HG03060 (cell line): ENCODE results near the gene RPS27.
"Not testable (repeated sequence)": the region's sequence is repeated elsewhere in the genome, so short reads cannot be mapped to it uniquely, and the experiment has no call there.

Experiments
- ATAC-seq: cut with Tn5 transposase; IDR thresholded peaks from one replicate; pipeline ENCODE4 v1.9.1; 2021; ENCODE audit warnings: low read depth, moderate number of reproducible peaks; ENCODE audit not compliant: unreplicated experiment

The RPS27 gene

DNA sequence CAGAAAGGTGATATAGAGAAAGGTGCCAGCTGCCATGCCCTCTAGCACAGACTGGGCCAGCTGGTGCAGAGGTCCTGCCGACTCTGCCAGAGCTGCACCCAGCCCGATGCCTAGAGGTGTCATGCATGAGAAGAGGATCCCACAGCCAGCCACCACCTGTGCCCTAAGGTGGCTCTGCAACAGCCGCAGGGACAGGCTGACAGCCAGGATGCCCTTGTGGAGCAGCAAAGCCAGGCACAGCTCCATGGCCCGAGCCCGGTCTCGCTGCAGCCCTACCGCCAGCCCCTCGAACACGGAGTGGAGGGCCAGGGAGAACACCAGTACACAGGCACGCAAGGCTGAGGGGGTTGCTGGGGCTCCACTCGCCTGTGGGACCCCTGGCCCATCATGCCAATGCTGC lies 30.4 kb upstream of the RPS27 start:
- no peak for ATAC-seq

DNA sequence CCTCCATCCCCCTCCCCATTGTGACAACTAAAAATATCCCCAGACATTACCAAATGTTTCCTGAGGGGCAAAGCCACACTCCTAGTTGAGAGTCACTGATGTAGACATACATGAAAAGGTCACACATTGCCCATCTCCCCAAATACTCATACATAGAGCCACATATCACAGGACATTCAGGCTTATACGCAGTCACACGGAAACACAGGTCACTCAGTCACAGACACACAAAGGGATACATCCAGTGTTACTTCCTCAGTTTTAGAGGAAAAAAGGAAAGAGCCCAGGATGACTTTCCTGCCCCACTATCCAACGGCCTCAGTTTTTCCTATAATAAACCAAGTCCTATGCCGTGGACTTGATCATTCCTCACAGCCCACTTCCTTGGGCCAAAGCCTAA lies 29.1 kb upstream of the RPS27 start:
- ATAC-seq = no peak

DNA sequence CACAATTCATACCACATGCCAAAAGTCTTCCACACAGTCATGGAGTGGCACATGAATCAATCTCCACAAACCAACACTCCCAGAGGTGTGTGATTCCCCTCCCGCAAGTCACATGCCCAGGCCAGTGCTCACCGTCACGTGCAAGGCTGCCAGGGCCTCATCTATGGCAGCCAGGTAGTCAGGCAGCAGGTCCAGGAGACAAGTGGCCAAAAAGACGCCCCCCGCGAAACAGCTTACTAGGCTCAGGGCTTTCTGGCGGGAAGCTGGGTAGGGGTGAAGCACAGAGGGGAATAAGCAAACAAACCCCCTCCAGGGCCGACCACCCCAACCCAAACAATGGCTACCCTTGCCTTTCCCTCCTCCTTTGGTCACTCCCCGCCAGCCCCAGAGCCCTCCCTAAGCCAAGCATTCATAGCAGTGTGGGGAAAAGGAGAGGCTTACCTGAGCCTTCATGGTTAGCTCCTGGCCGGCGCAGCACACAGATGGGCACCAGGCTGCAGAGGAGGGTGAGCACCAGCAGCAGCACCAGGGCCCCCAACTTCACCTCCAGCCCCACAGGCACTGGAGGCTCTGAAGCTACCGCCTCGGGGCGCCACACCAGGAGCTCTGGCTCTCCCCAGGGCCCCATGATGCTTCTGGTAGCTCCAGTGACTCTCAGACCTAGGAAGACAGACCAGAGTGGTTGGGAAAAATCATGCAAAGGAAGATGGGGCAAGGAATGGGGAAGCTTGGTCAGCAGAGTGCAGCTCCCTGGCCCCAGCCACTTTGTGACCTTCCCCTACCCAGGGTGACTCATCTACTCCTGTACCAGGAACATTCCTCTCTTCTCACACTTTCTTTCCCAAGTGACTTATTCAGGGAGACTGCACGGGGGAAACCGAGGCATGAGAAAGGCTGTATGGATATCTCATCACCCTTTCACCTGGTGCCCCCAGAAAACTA lies 28.2 kb upstream of the RPS27 start:
- no peak for ATAC-seq

DNA sequence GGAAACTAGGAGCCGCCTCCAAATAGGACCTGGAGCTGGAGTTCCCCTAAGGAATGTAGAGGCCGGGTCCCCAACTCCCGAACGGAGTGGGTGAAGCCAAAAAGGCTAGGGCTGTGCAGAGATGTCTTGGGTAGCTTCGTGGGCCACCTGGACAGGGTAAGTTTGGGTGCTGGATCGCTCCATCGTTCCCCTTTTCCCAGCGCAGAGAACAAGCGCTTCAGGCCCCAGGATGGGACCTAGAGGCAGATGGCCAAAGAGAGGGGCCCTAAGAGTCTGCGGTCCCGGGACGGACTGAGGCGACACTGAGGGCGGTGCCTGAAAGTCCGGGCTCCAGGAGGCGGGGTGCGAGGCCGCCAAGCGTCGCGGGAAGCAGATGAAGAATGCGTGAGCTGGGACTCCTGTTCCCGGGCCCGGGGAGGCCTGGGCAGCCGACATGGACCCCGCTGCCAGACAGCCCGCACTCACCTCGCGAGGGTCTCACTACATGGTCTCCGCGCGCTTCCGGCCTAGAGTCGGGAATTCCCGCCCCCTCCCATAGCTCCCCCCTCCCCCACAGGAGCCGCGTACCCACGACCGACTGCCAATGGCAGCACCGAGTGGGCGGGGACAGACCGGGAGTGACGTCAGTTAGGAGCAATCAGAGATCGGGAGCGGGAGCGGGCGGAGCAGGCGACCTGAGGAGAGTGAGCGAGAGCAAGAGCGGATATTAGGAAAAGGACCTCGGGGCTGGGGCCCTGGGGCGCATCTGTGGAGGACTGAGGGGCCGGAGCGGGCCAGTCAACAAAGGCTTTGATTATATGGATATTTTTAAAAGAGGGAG lies 27.3 kb upstream of the RPS27 start, which contains the start of gene SLC39A1:
Gene SLC39A1, minus strand, starts transcription at position 508 of the 820 bp plus-strand sequence. CDS start 822 bp downstream, outside the sequence.
- ATAC-seq = no peak

DNA sequence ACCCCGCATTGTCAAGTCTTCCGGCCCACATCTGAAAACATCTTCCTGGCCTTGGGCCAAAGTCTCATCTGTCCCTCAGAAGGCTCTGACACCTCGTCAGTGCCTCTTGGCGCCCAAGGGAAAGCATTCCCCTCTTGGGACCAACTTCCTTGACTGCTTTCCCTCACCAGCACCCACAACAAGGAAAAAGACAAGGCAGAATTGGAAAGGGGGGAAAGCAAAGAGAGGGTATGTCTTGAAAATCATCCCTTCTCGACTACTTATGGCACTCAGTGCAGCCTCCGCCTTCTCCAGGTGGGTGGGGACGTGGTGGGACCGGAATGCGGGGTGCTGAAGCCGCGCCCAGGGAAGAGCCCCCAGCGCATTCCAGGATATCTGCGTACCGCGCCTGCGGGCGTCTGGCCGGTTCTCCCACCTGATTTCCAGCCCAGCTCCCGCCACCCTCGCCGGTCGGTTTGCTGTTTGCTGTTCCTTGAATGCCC lies 26.7 kb upstream of the RPS27 start:
- no peak for ATAC-seq

DNA sequence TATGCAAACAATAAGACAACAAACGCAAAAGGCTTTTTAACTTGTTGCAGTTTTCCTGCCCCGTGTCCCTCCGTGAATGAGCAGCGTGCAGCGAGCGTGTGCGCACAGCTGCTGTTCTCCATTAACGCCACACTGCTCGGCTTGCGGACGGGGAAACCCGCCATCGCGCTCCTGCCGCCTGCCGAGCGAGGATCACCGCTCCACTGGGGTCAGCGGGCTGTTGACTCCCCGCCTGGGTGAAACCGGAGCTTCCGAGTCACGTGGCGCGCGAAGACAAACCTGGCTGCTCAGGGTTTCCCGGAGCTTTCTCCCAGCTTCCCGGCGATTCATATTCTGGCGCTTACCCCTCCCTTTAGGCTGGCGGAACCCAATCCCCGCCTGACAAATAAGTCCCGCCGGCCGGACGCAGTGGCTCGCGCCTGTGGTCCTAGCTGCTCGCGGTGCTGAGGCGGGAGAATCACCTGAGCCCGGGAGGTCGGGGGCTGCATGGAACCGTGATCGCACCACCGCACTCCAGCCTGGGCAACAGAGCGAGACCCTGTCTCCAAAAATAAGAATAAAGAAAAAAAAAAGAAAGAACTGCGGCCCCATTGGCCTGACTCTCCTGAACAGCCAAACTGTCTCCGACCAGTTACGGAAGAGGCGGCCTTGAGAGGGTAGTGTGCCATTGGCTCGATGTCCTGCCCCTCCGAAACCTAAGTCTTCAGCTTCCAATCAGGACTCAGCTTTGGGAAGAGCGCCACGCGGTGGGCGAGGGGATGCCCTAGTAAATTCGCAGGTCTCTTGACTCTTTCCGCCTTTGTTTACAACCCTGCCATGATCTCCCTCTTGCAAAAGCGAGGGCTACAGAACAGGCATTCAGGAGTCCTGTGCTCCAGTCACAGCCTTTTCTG lies 23.2 kb upstream of the RPS27 start, which contains the start of gene CREB3L4:
Gene CREB3L4, plus strand, starts transcription at position 796 of the 893 bp plus-strand sequence. CDS start 624 bp downstream, outside the sequence.
- peak; percentile 76 for ATAC-seq

DNA sequence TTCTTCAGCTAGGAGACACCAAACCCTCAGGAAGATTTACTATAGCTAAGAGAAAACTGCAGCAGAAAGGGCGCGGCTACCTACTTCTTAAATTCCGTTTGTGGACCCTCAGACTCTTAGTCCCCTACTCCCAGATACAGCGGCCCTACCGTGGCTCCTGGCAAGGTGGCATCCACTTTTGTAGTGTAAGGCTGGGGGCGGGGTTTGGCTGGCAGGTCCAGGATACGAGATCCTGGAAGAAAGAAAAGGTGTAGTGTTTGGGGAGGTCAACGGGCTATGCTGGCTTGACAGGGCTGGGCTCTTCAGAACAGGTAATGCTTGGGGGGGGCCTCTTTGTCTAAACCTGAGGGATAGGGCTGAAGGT lies 22.6 kb upstream of the RPS27 start:
- ATAC-seq = no peak

DNA sequence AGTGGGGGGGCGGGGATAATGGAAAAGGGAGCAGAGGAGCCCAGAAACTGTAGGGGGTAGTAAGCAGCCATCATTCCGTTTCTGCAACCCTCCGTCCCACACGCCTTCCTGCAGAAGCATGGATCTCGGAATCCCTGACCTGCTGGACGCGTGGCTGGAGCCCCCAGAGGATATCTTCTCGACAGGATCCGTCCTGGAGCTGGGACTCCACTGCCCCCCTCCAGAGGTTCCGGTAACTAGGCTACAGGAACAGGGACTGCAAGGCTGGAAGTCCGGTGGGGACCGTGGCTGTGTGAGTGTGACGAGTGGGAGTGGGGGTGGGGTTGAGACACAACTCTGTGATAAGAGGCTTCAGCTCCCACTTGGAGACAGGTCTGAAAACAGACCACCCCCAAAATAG lies 22.2 kb upstream of the RPS27 start:
- ATAC-seq = no peak

DNA sequence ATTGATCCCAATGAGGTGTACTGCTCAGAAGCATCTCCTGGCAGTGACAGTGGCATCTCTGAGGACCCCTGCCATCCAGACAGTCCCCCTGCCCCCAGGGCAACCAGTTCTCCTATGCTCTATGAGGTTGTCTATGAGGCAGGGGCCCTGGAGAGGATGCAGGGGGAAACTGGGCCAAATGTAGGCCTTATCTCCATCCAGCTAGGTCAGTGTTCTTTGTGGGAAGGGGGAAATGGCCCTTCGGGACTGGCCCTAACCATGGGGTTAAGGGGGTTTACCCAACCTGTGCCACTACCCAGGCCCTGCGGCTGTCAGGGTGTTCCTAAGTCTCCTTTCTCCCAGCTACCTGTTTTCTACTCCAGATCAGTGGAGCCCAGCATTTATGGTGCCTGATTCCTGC lies 21.6 kb upstream of the RPS27 start:
- no peak for ATAC-seq

DNA sequence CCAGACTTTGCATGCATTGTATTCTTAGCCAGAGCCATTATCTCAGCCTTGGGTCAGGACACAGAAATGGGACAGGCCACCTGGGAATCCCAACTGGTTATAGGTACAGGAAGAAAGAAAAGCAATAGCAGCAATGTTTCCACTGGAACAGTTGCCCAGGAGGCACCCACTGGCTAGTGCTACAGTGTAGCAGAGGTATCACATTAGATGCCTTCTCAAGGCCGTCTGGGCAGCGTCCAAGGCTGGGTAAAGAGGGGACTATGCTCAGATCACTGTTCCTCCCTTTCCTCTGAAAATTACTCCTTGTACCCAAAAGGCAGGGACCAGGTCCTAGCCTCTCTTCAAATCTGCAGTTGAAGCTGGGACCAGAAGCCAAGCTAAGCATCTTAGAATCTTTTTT lies 20.2 kb upstream of the RPS27 start:
- ATAC-seq = no peak

DNA sequence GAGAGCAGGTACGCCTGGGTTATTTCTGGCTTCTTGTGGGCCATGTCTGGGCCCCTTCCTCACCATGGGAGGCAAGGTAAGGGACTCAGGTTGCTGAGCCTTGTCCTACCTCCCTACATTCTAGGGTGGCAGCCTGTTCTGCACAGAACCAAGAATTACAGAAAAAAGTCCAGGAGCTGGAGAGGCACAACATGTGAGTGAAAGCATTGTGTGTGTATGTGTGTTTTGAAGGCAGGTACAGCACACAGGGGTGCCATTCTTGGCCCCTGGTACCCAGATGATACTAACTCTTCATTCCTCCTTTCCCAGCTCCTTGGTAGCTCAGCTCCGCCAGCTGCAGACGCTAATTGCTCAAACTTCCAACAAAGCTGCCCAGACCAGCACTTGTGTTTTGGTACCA lies 17.5 kb upstream of the RPS27 start:
- no peak for ATAC-seq

DNA sequence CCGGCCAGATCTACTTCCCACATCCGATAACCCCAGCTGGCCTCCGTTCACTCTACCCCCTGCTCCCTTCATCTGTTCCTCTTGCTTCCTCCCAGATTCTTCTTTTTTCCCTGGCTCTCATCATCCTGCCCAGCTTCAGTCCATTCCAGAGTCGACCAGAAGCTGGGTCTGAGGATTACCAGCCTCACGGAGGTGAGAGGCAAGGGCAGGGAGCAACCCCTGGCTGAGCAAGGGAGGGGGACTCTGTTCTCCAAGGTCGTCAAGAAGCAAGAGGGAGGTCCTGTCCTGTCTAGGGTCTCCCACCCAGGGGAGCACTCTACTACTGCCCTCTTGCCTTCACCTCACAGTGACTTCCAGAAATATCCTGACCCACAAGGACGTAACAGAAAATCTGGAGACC lies 17.0 kb upstream of the RPS27 start:
- ATAC-seq = no peak

DNA sequence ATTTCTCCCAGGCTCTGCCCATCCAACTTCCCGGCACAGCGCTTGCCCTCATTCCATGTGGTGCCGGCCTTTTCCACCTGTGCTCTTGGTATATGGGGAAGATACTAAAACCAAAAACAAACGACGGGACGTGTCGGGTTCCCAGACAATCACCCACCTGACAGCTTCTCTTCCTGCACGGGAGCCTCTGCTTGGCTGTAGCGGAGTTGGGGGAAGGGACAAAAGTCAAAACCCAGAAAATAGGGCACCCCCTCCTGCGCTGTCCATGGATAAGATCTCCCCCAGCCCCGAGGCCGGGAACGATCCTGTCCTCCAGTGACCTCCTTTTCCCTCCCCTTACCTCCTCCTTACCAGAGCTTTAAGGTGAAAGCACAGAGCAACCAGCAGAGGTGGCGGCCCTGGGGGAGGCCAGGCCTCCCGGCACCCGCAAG lies 13.7 kb upstream of the RPS27 start:
- no peak for ATAC-seq

DNA sequence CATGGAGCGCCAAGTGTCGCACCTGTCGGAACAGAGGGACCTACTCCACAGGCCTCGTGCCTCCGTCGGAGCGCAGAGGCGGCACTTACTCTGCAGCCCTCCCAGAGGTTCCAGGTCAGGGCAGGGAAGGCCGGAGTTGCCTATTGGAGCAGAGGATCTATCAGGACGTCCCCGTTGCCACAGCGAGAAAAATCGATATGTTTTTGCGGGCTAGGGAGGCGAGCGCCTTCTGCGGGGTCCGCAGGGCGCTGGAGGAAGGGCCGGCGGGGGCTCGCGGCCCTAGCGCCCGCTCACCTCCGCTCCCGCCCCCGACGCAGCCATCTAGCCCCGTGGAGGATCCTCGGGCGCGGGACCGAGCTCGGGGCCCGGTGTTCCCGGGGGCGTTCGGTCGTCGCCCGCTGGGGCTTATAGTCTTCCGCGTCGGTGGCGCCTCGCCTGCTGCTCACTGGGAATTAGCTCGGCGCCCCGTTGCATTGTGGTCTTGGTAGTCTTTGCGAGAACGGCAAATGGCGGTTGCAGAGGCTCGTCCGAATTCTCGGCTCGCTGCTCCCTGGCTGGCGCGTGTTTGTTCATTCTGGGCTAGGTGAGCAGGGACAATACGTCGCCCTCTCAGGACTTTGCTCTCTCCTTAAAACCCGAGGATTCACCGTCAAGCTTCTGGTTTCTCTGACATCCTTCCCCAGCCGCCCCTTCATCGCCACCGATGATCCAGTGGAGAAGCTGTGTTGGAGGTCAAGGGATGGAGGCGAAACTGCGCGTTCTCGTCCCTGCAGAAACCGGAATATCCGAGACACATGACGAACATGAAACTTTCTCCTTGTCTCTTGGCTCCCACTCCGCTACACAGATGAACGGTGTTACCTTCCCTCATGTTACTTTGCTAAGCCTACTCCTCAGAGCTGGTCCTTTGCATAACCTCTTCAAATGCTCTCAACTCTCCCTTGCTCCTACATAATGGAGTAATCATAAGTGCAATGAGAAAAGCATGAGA lies 13.0 kb upstream of the RPS27 start, which contains the start of gene JTB:
Gene JTB, minus strand, starts transcription at position 425 of the 991 bp plus-strand sequence. Its CDS starts 422 bp downstream, at position 3.
- ATAC-seq = no peak

DNA sequence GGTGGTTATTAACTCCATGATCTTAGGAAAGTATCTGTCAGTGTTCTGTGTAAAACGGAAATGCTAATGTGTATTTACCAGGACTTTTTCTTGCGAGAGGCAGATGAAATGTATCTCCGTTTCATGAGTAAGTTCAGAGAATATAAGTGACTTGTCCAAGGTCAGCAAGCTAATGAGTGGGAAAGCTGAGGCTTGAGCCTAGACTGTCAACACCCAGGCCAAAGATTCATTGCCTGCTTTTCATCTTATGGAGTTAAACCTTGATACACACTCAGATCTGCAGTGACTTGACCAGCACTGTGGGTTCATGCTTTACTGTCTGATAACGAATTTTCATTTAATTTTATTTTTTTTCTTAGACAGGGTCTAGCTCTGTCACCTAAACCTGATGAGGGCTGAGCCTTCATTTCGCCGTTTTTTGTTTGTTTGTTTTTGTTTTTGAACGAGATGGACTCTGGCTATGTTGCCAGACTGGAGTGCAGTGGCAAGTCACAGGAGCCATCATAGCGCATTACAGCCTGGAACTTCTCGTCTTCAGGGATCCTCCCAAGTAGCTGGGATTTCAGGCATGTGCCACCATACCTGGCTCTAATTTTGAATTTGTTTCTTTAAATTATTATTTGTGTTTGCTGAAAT lies 12.2 kb upstream of the RPS27 start:
- ATAC-seq = no peak

DNA sequence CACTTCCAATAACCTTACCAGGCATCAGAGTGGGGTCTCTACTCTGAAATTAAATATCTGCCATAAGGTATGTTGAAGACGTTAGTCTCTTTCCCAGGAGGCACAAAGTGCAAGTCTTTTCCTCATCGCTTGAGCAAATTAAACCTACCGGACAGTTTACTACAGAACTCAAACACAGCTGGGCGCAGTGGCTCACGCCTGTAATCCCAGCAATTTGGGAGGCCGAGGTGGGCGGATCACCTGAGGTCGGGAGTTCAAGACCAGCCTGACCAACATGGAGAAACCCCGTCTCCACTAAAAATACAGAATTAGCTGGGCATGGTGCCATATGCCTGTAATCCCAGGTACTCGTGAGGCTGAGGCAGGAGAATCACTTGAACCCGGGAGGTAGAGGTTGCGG lies 11.5 kb upstream of the RPS27 start:
- not testable (repeated sequence) for ATAC-seq

DNA sequence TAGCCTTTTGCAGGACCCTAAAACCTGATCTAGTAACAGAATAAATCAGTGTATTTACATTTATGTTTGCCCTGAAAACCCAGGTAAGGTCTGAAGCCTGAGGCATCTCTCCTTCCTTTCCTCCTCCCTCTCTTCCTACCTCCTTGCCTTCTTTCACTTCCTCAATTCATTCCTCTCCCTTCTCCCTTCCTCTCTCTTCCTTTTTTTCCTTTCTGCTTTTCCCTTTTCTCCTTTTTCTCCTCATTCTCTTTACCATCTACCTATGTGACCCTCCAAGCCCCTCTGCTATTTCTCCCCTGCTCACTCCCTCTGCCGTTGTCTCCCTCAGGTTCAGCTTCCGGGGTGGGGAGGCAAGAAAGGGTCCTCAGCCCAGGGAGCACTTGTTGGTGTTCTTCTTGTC lies 8.8 kb upstream of the RPS27 start:
- ATAC-seq = not testable (repeated sequence)

DNA sequence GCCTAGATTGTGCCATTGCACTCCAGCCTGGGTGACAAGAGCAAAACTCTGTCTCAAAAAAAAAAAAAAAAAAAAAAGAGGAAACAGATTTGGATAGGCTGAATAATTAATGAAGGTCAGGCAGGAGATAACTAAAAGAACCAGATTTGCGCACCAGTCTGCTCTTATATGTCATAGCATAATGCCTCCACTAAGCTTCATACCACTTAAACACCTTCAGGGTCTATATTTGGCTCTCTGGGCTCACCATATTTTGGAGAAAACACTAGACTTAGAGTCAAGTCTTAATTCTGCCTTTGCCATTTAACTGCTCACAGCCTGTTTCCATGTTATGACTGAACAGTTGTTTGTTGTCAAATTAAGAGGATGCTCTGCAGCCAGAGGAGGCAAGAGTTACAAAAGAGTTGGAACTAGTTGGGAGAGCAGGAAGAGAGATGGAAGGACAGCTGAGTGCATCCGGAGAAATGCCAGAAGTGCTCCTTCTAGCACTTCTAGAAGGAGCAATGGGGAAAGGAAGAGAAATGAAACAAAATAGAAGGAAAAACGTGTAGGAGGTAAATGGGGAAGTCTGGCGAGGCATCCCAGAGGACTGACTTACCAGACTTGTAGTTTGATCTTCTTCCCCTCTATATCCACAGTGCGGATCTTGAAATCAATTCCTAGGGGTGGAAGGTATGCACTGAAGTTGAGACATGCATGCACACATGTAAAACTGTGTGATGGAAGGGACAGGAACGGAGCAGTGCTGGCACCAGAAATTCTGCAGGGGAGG lies 6.3 kb upstream of the RPS27 start:
- no peak for ATAC-seq
